ENCODE data around the gene KLK14. TPM values are rescaled to one million over a fixed set of nuclear protein-coding genes. Genes with fewer than 3 reads are reported as not detected.

KLK14 gene
- total RNA-seq, 6 experiments from 2014 or later: 0.23 TPM; not detected in 5

DNA sequence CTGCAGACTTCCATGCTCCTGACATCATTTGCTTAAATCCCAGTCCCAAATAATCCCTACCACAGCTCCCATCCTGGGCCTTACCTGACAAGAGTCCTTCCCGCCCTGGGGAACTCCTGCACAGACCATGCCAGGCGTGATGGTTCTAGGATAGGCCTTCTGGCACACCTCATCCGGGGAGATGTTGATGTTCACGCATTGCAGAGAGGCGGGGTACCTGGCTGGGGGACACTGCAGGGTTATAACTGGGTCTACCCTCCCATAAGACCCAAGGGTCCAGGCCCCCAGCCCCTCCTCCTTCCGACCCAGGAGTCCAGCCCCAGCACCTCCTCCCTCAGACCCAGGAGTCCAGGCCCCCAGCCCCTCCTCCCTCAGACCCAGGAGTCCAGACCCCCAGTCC is 4.0 kb downstream of the KLK14 start:
- DNase-seq: no peak
- Mint-ChIP-seq H3K4me3 (no peak overlapping the region), H3K27ac (no peak overlapping the region), H3K4me1 (ENCODE audit: low read depth) (no peaks in the 10 kb centered on the region), H3K36me3 (ENCODE audit: low read depth) (no peaks in the 10 kb centered on the region), H3K9me3 (peaks cover 10% of the 10 kb centered on the region), H3K27me3 (ENCODE audit: insufficient read depth) (peaks cover 4% of the 10 kb centered on the region)
- TF ChIP-seq, protein P1, sequence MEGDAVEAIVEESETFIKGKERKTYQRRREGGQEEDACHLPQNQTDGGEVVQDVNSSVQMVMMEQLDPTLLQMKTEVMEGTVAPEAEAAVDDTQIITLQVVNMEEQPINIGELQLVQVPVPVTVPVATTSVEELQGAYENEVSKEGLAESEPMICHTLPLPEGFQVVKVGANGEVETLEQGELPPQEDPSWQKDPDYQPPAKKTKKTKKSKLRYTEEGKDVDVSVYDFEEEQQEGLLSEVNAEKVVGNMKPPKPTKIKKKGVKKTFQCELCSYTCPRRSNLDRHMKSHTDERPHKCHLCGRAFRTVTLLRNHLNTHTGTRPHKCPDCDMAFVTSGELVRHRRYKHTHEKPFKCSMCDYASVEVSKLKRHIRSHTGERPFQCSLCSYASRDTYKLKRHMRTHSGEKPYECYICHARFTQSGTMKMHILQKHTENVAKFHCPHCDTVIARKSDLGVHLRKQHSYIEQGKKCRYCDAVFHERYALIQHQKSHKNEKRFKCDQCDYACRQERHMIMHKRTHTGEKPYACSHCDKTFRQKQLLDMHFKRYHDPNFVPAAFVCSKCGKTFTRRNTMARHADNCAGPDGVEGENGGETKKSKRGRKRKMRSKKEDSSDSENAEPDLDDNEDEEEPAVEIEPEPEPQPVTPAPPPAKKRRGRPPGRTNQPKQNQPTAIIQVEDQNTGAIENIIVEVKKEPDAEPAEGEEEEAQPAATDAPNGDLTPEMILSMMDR (IDR thresholded peaks at IDR 0.05): no peak

DNA sequence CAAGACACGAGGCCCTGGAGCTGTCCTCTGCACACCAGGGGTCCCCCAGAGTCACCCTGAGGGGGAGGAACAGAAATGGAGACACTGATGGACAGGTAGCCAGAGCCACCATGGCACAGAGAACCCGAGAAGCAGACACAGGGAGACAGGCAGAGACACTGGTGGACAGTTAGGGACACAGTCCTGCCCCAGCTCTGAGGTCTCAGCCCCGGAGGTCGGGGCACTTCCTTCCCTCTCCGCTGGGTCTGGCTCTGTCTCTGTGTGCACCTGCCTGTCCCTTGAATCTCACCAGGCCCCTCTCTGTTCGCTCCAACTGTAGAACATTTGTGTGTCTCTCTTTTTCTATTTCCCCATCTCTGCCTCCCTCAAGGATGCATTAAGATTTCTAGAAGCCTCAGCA is 4.6 kb downstream of the KLK14 start:
- H3K4me1 Mint-ChIP-seq (ENCODE audit: low read depth): no peaks in the 10 kb centered on the region
- peaks cover 10% of the 10 kb centered on the region for H3K9me3 Mint-ChIP-seq
- H3K27ac Mint-ChIP-seq: no peak overlapping the region
- no peaks in the 10 kb centered on the region for H3K36me3 Mint-ChIP-seq (ENCODE audit: low read depth)
- TF ChIP-seq, protein P1 (IDR thresholded peaks at IDR 0.05): no peak
- H3K4me3 Mint-ChIP-seq: no peak overlapping the region
- DNase-seq: no peak
- peaks cover 3% of the 10 kb centered on the region; the same call in 1 of the 2 replicates for H3K27me3 Mint-ChIP-seq (ENCODE audit: insufficient read depth)

- TF ChIP-seq, protein P1 (IDR thresholded peaks at IDR 0.05): no peak
- no peak for DNase-seq
- Mint-ChIP-seq H3K27ac (no peak overlapping the region), H3K4me3 (no peak overlapping the region), H3K36me3 (ENCODE audit: low read depth) (no peaks in the 10 kb centered on the region), H3K9me3 (peaks cover 10% of the 10 kb centered on the region), H3K4me1 (ENCODE audit: low read depth) (no peaks in the 10 kb centered on the region), H3K27me3 (ENCODE audit: insufficient read depth) (peaks cover 1% of the 10 kb centered on the region; the same call in 1 of the 2 replicates)
Measured at GRCh38 chr19:51076631-51077213, 6.0 kb downstream of the KLK14 start.

DNA sequence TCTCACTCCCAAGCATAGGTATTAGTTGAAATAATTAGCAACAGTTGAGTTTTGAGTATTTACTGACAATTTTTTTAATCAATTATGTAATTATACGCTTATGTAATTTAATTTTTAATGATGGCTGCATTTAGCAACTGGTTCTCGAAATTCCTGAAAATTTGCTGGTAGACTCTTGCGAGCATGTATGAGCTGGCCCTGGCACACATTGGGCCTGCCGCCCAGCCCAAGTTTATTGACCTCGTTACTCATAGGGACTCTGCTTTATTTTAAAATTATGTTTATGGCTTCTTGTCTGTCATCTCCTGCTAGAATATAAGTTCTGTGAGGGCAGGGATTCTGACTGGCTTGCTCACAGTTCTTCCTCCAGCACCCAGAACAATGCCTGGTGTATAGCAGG is 6.7 kb downstream of the KLK14 start:
- Mint-ChIP-seq H3K27ac (no peak overlapping the region), H3K9me3 (peaks cover 10% of the 10 kb centered on the region), H3K4me1 (ENCODE audit: low read depth) (no peaks in the 10 kb centered on the region), H3K27me3 (ENCODE audit: insufficient read depth) (peaks cover 1% of the 10 kb centered on the region; the same call in 1 of the 2 replicates), H3K4me3 (no peak overlapping the region), H3K36me3 (ENCODE audit: low read depth) (no peaks in the 10 kb centered on the region)
- no peak for DNase-seq
- TF ChIP-seq, protein P1 (IDR thresholded peaks at IDR 0.05): no peak

- Mint-ChIP-seq H3K9me3 (peaks cover 13% of the 10 kb centered on the region), H3K4me3 (no peak overlapping the region), H3K36me3 (ENCODE audit: low read depth) (peaks cover 5% of the 10 kb centered on the region; the same call in 1 of the 2 replicates), H3K4me1 (ENCODE audit: low read depth) (no peaks in the 10 kb centered on the region), H3K27ac (no peak overlapping the region), H3K27me3 (ENCODE audit: insufficient read depth) (peaks cover 3% of the 10 kb centered on the region; the same call in 1 of the 2 replicates)
- no peak for DNase-seq
- TF ChIP-seq, protein P1 (IDR thresholded peaks at IDR 0.05): no peak
Measured at GRCh38 chr19:51071095-51071405, 11.6 kb downstream of the KLK14 start.

Data from HFFc6 (cell line).